IPS DF 19.7 (cell line): ENCODE data around the gene GFRA1.
"Not testable (repeated sequence)": the region's sequence is repeated elsewhere in the genome, so short reads cannot be mapped to it uniquely, and the experiment has no call there.

ENCODE experiments used
- DNase-seq: peaks from one replicate; pipeline ENCODE4 v3.0.0-alpha.2; 2013; ENCODE audit warnings: low read depth, low spot score

The GFRA1 gene

GRCh38 chr10:116069856-116070255, 203.2 kb downstream of the GFRA1 start:
- no peak for DNase-seq

DNA sequence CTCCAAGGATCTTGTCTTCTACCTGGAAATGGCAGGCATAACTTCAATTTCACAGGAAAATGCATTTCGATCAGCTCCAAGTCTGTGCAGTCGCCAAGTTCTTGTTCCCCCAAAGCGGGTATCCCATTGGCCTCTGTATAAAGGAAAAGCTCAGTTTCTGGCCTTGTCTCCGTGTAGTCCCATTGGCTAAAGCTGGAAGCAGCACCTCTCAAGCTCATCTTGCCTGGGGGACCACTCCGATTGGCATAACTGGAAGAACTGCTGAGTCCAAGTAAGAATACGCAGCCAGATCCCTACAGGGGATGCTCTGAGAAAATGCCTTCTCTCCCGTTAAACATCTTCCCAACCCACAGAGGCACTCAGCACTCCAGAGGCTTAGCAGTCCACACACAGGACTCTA, 205.2 kb downstream of the GFRA1 start:
- DNase-seq, result no peak

DNA sequence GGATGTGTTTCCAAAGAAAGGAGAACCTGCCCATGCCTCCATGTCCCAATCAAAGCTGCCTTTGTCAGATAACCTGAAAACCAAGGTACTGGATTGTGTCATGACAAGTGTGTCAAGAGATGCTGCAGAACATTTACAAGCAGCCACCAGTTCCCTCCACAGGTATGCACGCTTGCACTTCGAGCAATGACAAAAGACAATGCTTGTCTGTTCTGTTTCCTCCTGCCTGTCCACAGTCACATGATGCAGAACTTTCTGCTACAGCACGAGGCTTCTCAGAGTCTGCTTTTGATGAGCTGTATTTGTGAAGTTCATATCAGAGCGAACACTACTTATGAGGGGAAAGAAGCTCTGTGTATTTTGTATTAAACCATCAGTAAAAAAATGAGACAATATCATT, 209.9 kb downstream of the GFRA1 start:
- DNase-seq, result no peak

DNA sequence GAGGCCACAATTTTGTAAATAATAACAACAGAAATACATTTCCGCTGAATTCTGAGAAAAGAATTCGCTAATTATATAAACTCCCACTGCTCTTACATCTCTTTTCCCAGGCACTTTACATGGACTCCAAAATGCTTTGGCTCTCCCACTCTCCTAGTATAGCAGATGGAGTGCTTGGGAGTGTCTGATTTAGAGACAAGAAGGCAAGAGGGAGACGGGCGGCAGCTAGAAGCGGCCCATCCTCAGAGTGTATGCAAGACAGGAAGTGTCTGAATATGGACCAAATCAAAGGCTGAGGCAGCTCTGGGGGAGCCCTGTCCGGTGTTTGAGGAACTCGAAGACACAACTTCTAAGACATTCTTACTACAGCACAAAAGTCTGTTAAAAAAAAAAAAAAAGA, 212.1 kb downstream of the GFRA1 start:
- DNase-seq, result no peak

DNA sequence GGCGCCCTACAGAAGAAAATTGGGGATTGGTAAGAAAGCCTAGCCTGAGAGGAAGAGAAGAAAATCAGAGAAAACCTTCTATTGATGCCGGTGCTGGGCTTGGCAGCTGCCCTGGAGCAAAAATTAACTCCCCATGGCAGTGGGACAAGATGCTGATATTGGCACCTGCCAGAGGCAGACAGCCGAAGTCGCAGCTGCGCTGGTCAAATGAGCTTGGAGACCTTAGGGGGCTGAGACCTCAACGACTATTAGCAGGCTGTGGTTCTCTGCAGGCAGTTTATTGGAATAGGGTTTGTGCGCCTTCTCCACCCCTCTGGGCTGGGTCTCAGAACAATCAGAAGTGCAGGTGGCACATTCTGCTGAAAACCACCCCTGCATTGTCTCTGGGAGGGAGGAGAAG, 213.7 kb downstream of the GFRA1 start:
- no peak for DNase-seq

- DNase-seq, result no peak
Measured at GRCh38 chr10:116056445-116057293, 216.3 kb downstream of the GFRA1 start.

DNA sequence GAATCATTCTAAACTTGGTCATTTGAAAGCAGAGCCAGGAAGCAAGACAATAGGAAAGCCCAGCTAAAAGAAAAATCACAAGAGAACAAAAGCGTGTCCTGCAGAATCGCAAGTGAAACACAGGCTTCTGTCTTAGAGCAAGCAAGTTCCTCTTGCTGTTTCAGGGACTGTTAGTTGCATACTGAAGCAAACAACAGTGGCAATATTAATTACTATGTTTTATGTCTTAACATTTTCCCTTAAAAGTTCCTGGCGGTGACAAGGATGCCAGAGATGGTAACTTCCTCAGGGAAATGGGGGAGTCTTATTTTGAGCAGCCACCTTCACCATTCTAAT, 217.1 kb downstream of the GFRA1 start:
- DNase-seq, result no peak

DNA sequence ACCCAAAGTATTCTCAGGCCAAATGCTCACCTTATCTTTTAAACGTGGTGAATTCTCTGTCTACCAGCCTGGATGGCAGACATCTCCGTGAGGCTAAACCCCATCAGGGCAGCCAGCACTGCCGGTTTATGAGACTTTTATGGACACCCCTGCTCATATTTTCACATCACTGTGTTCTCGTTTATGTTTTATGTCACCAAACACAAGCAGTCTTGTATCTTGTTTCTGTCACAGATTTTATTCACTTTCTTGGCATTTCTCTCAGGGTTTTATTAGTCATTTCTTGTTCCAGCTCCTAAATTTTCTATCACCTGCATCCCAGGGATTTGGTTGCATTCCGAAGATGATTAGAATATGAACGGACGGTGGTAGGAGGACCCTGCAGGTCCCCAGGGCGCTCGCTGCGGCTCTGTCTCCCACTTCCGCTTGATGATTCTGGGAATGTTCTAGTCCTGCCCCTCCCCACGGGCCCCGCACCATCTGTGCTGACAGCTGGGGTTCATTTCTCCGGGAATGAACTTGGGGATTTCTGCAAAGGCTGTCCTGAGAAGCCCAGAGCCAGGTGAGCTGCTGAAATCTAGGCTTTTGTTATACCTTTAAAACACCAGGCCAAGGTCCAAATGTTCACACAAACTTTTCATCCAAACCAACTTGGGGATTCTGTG, 217.6 kb downstream of the GFRA1 start:
- no peak for DNase-seq

GRCh38 chr10:116053910-116054309, 219.1 kb downstream of the GFRA1 start:
- no peak for DNase-seq

DNA sequence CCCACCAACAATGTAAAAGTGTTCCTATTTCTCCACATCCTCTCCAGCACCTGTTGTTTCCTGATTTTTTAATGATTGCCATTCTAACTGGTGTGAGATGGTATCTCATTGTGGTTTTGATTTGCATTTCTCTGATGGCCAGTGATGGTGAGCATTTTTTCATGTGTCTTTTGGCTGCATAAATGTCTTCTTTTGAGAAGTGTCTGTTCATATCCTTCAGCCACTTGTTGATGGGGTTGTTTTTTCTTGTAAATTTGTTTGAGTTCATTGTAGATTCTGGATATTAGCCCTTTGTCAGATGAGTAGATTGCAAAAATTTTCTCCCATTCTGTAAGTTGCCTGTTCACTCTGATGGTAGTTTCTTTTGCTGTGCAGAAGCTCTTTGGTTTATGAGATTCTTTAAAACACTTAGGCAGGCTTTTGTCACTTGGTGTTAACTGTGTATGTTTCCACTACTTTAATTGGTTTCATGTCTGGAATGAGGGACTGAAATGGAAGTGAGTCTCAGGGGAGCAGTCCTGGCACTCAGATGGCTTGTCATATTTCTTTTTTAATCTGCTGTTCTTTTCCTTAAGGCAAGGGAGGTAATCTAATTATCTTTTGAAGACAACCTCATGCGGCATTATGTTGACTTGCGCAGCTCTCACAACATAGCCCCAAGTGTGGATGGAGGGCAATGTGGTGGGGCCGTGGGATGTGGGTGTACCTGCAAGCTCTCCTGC, 219.8 kb downstream of the GFRA1 start:
- DNase-seq, result not testable (repeated sequence)

GRCh38 chr10:116052522-116052921, 220.5 kb downstream of the GFRA1 start:
- not testable (repeated sequence) for DNase-seq

- no peak for DNase-seq
Measured at GRCh38 chr10:116049974-116050304, 223.1 kb downstream of the GFRA1 start.

- DNase-seq, result no peak
Measured at GRCh38 chr10:116049158-116049973, 223.6 kb downstream of the GFRA1 start.

- DNase-seq, result no peak
Measured at GRCh38 chr10:116045366-116046356, 227.3 kb downstream of the GFRA1 start.

DNA sequence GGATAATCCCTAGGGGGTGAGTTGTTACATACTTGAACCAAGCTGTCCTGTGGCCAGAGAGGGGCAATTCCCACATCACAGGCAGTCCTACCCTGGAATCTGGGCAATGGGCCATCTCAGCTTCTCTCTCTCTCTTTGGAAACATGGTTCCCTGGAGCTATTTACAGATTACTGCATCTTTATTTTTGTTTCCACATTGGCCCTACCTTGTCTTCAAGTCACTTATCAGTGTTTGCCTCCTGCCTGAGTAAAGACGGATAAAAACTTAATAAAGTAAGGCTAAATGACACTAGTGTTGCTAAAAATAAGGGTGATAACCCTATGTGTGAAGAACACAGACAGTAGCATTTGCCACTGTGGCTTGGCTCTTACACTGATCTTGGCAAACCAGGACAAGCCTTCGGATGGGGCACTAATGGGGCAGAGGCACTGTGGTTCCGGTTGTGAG, 228.2 kb downstream of the GFRA1 start:
- DNase-seq, result no peak

DNA sequence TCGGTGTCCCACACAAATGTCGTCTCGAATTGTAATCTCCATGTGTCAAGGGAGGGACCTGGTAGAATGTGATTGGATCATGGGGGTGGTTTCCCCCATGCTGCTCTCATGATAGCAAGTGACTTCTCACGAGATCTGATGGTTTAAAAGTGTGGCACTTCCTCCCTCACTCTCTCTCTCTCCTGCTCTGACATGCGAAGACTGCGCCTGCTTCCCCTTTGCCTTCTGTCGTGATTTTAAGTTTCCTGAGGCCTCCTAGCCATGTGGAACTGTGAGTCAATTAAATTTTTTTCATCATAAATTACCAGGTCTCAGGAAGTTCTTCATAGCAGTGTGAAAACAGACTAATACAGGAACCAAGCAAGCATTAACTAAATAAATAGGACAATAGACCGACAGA, 229.1 kb downstream of the GFRA1 start:
- DNase-seq, result no peak

DNA sequence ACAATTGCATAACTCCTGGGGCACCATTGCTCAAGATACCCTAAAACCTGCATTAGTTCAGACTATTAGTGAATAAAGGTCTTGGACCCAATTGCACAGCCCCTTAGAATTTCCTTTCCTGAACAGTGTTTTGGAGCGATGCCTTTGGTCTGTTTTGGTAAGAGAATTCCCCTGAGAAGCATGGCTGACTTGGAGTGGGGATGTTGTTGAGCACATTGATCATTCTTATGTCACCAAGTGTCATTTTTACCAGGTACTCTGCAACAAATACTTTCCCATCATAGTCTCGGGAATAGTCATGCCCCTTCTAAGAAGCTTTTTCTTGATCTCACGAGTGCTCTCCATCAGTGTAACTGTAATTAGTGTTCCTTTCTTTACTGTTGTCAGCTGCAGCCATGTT, 229.7 kb downstream of the GFRA1 start:
- no peak for DNase-seq

- DNase-seq, result no peak
Measured at GRCh38 chr10:116041948-116042347, 231.1 kb downstream of the GFRA1 start.

DNA sequence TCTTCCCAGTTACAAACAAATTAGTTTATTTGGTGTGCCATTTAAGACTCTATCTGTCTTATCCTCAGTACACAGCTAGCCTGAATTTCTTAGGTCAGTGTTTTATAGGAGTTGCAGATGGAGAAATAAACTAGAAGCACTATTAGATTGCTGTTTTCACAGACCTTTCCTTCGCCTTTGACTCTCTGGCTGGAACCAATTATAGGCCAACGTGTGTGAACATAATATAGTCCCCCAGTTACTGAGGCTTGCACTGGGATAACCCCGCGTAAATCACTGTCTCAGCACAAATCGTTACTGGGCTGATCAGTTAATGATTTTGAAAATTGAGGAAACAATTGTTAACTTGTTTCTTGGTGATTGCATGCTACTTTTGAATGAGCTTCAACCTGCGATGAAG, 233.4 kb downstream of the GFRA1 start:
- no peak for DNase-seq

DNA sequence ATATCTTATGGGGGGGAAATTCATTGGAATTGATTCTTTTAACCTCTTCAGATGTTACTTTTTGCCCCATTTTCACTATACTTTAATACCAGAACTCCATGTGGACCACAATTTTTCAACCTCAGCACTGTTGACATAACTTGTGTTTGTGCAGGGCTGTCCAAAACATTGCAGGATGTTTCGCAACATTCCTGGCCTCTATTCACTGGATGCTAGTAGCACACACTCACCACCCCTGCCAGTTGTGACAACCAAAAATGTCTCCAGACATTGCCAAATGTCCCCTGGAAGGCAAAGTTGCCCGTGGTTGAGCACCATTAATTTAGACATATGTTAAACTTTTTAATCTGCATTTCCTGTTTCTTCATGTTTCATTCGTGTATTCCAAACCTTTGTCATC, 234.7 kb downstream of the GFRA1 start:
- no peak for DNase-seq

DNA sequence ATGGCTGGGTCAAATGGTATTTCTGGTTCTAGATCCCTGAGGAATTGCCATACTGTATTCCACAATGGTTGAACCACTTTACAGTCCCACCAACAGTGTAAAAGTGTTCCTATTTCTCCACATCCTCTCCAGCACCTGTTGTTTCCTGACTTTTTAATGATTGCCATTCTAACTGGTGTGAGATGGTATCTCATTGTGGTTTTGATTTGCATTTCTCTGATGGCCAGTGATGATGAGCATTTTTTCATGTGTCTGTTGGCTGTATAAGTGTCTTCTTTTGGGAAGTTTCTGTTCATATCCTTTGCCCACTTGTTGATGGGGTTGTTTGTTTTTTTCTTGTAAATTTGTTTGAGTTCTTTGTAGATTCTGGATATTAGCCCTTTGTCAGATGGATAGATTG, 237.6 kb downstream of the GFRA1 start:
- not testable (repeated sequence) for DNase-seq
